Measurements from ENCODE around the gene ERCC6.

- TF ChIP-seq, protein P1, sequence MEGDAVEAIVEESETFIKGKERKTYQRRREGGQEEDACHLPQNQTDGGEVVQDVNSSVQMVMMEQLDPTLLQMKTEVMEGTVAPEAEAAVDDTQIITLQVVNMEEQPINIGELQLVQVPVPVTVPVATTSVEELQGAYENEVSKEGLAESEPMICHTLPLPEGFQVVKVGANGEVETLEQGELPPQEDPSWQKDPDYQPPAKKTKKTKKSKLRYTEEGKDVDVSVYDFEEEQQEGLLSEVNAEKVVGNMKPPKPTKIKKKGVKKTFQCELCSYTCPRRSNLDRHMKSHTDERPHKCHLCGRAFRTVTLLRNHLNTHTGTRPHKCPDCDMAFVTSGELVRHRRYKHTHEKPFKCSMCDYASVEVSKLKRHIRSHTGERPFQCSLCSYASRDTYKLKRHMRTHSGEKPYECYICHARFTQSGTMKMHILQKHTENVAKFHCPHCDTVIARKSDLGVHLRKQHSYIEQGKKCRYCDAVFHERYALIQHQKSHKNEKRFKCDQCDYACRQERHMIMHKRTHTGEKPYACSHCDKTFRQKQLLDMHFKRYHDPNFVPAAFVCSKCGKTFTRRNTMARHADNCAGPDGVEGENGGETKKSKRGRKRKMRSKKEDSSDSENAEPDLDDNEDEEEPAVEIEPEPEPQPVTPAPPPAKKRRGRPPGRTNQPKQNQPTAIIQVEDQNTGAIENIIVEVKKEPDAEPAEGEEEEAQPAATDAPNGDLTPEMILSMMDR (IDR thresholded peaks at IDR 0.05; ENCODE audit: insufficient read depth, low read length), result no peak
- no peak for TF ChIP-seq POLR2AphosphoS5 (IDR thresholded peaks at IDR 0.05; ENCODE audit: low read depth)
- no peak for TF ChIP-seq GABPA (IDR thresholded peaks at IDR 0.05; ENCODE audit: low read depth)
Observed at GRCh38 chr10:49516216-49516970, 22.5 kb downstream of the ERCC6 start.

Data from HL-60 (cell line).